Ishikawa (cell line): ENCODE results near the gene C1orf52.

Experiments used
- EGR1 ChIP-seq: IDR thresholded peaks from 2 replicates; pipeline ENCODE4 v1.6.1; 2012
- RAD21 ChIP-seq: IDR thresholded peaks from 2 replicates; pipeline ENCODE4 v1.6.1; 2012; ENCODE audit warnings: low read depth
- REST ChIP-seq: IDR thresholded peaks from 2 replicates; pipeline ENCODE4 v1.6.1; 2012; ENCODE audit warnings: low read depth, mild to moderate bottlenecking
- TAF1 ChIP-seq: IDR thresholded peaks from 2 replicates; pipeline ENCODE4 v1.6.1; 2012; ENCODE audit warnings: low read depth, mild to moderate bottlenecking
- YY1 ChIP-seq: IDR thresholded peaks from 2 replicates; pipeline ENCODE4 v1.6.1; 2012; ENCODE audit warnings: low read depth

GRCh38 chr1:85284202-85284601 is 24.7 kb upstream of the C1orf52 start:
- TF ChIP-seq RAD21: no peak
- TF ChIP-seq YY1: no peak
- TF ChIP-seq REST: no peak
- TF ChIP-seq EGR1: no peak
- no peak for TF ChIP-seq TAF1
